HepG2 (cell line): Measurements from ENCODE around the gene DDX19B. TPM values are rescaled to one million over a fixed set of nuclear protein-coding genes. Genes with fewer than 3 reads are reported as not detected.

Experiments used
- ATF7-NPFF ChIP-seq: sonication (generic); formaldehyde crosslinking; IDR thresholded peaks from 2 replicates; pipeline ENCODE4 v1.8.1; 2023; ENCODE audit warnings: mild to moderate bottlenecking, low read depth, missing genetic modification reagents, moderate library complexity
- GFI1 ChIP-seq: sonication (generic); formaldehyde crosslinking; IDR thresholded peaks from 2 replicates; pipeline ENCODE4 v1.5.0; 2020; ENCODE audit warnings: missing genetic modification reagents, mild to moderate bottlenecking, borderline replicate concordance
- HOXA7 ChIP-seq: sonication (generic); formaldehyde crosslinking; IDR thresholded peaks from 2 replicates; pipeline ENCODE4 v1.8.1; 2022; ENCODE audit warnings: mild to moderate bottlenecking, missing genetic modification reagents, moderate library complexity
- KDM5A ChIP-seq: fragments of 200-600 bp; sonication (generic); IDR thresholded peaks from 2 replicates; pipeline ENCODE4 v1.7.0; 2018; ENCODE audit warnings: antibody characterized with exemption, mild to moderate bottlenecking, low read length, borderline replicate concordance
- NFKBIZ ChIP-seq: IDR thresholded peaks from 2 replicates; pipeline ENCODE4 v1.6.1; 2018; ENCODE audit warnings: missing genetic modification reagents, missing compliant biosample characterization
- REL ChIP-seq: sonication (generic); formaldehyde crosslinking; conservative IDR thresholded peaks from 2 replicates; pipeline ENCODE4 v1.8.0; 2022; ENCODE audit warnings: mild to moderate bottlenecking, missing genetic modification reagents, moderate library complexity
- SMC3 ChIP-seq: IDR thresholded peaks from 2 replicates; pipeline ENCODE4 v1.6.1; 2011; ENCODE audit warnings: low read length, improper control_type of control experiment
- SNAPC4 ChIP-seq: sonication (generic); formaldehyde crosslinking; IDR thresholded peaks from 2 replicates; pipeline ENCODE4 v1.4.0; 2020; ENCODE audit warnings: mild to moderate bottlenecking, missing genetic modification reagents
- TBP ChIP-seq: sonication (generic); formaldehyde crosslinking; IDR thresholded peaks from 2 replicates; pipeline ENCODE4 v1.5.0; 2020; ENCODE audit warnings: missing genetic modification reagents
- TOPORS ChIP-seq: sonication (generic); formaldehyde crosslinking; IDR thresholded peaks from 2 replicates; pipeline ENCODE4 v1.8.0; 2023; ENCODE audit warnings: mild to moderate bottlenecking, missing genetic modification reagents
- USF2 ChIP-seq, 2 experiments: sonication (generic) in 1 of 2; formaldehyde crosslinking in 1 of 2; IDR thresholded peaks; 2 replicates each; pipeline versions ENCODE4 v1.5.1 to v1.6.1; 2011 to 2020; ENCODE audit warnings: borderline replicate concordance in 1 of 2, low read depth in 1 of 2, low read length in 1 of 2, mild to moderate bottlenecking in 1 of 2, missing genetic modification reagents in 1 of 2, moderate library complexity in 1 of 2
- ZFP41 ChIP-seq: sonication (generic); formaldehyde crosslinking; IDR thresholded peaks from 2 replicates; pipeline ENCODE4 v1.4.0; 2020; ENCODE audit warnings: mild to moderate bottlenecking, missing genetic modification reagents, borderline replicate concordance
- ZMYM2 ChIP-seq: sonication (generic); formaldehyde crosslinking; IDR thresholded peaks from 2 replicates; pipeline ENCODE4 v1.8.0; 2022; ENCODE audit warnings: mild to moderate bottlenecking, missing genetic modification reagents
- ZNF367 ChIP-seq: sonication (generic); formaldehyde crosslinking; IDR thresholded peaks from 2 replicates; pipeline ENCODE4 v1.4.0; 2020; ENCODE audit warnings: missing genetic modification reagents, borderline replicate concordance
- ZNF503 ChIP-seq: sonication (generic); formaldehyde crosslinking; IDR thresholded peaks from 2 replicates; pipeline ENCODE4 v1.4.0; 2020; ENCODE audit warnings: missing genetic modification reagents
- ZNF512 ChIP-seq: sonication (generic); formaldehyde crosslinking; IDR thresholded peaks from 2 replicates; pipeline ENCODE4 v1.4.0; 2020; ENCODE audit warnings: mild to moderate bottlenecking, missing genetic modification reagents
- ZNF713 ChIP-seq: sonication (generic); formaldehyde crosslinking; IDR thresholded peaks from 2 replicates; pipeline ENCODE4 v1.4.0; 2020; ENCODE audit warnings: mild to moderate bottlenecking, missing genetic modification reagents
- ZNF879 ChIP-seq: sonication (generic); formaldehyde crosslinking; IDR thresholded peaks from 2 replicates; pipeline ENCODE4 v1.8.1; 2023; ENCODE audit warnings: missing genetic modification reagents
- polyA plus RNA-seq, 8 experiments: library from polyadenylated mRNA; depleted of rRNA in 3 of 8; stranded (reverse) in 7 of 8; unstranded in 1 of 8; fragments of >200 nt; fragmentation: Illumina TruSeq in 4 of 8; extraction: Trizol in 4 of 8; gene quantifications; 2 replicates each; pipeline versions ENCODE4 v1.2.1 to v1.2.3, GENCODE V29; 2011 to 2016; ENCODE audit warnings: low read depth in 4 of 8, missing spikeins in 1 of 8, mixed read lengths in 1 of 8; ENCODE audit not compliant: insufficient read depth in 1 of 8
- total RNA-seq, 5 experiments: library from RNA; depleted of rRNA; stranded (reverse); fragments of >200 nt; fragmentation: Illumina TruSeq; extraction: Trizol; gene quantifications; 2 replicates each; pipeline ENCODE4 v1.2.3, GENCODE V29; 2016; ENCODE audit warnings: low read depth in 1 of 5

The DDX19B gene
- total and polyA plus RNA-seq, 2 of the 13 experiments (the other 11 are each of a cell fraction or from before 2014, with no cell fraction given) = 36.2 to 40.0 TPM

DNA sequence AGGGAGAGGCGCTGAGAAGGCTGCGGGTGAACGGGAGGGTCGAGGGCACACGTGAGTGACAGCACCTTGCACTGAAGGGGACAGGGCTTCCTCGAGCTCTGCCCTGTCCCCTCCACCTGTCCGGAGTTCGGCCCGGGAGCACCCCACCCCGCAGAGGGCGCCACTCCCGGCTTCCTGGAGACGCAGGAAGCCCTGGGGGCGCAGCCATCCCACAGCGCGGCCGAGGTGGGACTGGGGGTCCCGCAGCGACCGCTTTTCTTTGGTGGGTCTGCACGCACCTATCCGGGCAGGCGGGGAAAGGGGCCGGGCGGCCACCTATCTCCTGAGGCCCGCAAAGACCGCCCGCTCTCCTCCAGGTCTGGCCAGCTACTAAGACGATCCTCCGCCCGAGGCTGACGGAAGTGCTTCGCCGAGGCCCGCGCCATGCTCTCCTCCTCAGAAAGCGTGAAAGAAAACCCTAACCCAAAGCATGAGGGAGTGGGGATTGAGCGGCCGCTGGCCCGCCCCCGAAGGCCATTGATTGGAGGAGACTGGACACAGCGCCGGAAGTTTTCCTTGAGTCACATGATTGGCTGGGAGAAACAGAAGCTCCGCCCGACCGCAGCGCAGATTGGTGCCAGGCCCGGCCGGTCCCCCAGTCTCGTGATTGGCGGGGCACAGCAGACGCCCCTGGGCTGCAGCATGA, 82.1 kb downstream of the DDX19B start (continued):
- TF ChIP-seq ZNF503 (CRISPR knock-in tag) (peak; percentile 55; the same call in 1 of the 2 replicates), SNAPC4 (0 out of 2 replicates have a peak, but pooled peaks have one; percentile 61), TBP (CRISPR knock-in tag) (no peak), ZMYM2 (CRISPR knock-in tag) (peak; percentile 64), REL (CRISPR knock-in tag) (peak; percentile 96), ZNF512 (CRISPR knock-in tag) (no peak), NFKBIZ (CRISPR knock-in tag) (peak; percentile 88; the same call in 1 of the 2 replicates), SMC3 (no peak; the same call in 1 of the 2 replicates), ZNF713 (CRISPR knock-in tag) (no peak), GFI1 (peak; percentile 72; the same call in 1 of the 2 replicates), ZFP41 (CRISPR knock-in tag) (no peak; the same call in 1 of the 2 replicates), KDM5A (no peak; the same call in 1 of the 2 replicates), HOXA7 (no peak), USF2 (IDR thresholded peaks at IDR 0.05; ENCODE audit: low read depth, low read length) (peak; percentile 60; the same call in 1 of the 2 replicates), USF2 (CRISPR knock-in tag; IDR thresholded peaks at IDR 0.05; ENCODE audit: borderline replicate concordance) (peak; percentile 87), ZNF367 (0 out of 2 replicates have a peak, but pooled peaks have one; percentile 82), ZNF879 (CRISPR knock-in tag) (peak; percentile 89; the same call in 1 of the 2 replicates), TOPORS (CRISPR knock-in tag) (peak; percentile 86; the same call in 1 of the 2 replicates), ATF7-NPFF (CRISPR knock-in tag) (peak; percentile 93)
